Vagina (tissue), 2 donors: ENCODE data around the gene PCDHA11.

Experiments used
- CTCF ChIP-seq, 3 experiments: fragments of 450-650 bp in 2 of 3; fragments of 200-600 bp in 1 of 3; sonication (generic) in 1 of 3; IDR thresholded peaks; one replicate each; pipeline ENCODE4 v1.5.1; 2017 to 2019; ENCODE audit warnings: antibody characterized with exemption in 3 of 3, mild to moderate bottlenecking in 2 of 3, moderate library complexity in 2 of 3
- POLR2A ChIP-seq, 2 donors: fragments of 450-650 bp; IDR thresholded peaks; one replicate each; pipeline ENCODE4 v1.6.1; 2017; ENCODE audit warnings: antibody characterized with exemption in 2 of 2, mild to moderate bottlenecking in 2 of 2, moderate library complexity in 2 of 2
- POLR2AphosphoS5 ChIP-seq, 2 donors: sonication (generic); formaldehyde crosslinking; IDR thresholded peaks; one replicate each; pipeline ENCODE4 v1.9.0; 2017; ENCODE audit warnings: antibody characterized with exemption in 2 of 2, mild to moderate bottlenecking in 2 of 2, low read depth in 1 of 2; ENCODE audit not compliant: insufficient read depth in 1 of 2

GRCh38 chr5:140875085-140876065 lies 6.6 kb downstream of the PCDHA11 start, which contains the start of gene PCDHA12:
- TF ChIP-seq CTCF (IDR thresholded peaks at IDR 0.05) (no peak), POLR2A (IDR thresholded peaks at IDR 0.05) (no peak), POLR2AphosphoS5 (IDR thresholded peaks at IDR 0.05; ENCODE audit: insufficient read depth in 1 of 2, low read depth in 1 of 2) (no peak)
